Activated CD8-positive, alpha-beta T cell treated with anti-CD3 and anti-CD28 coated beads, Interleukin-2, amount 10 ng/mL, durations not matched to agents 7 days and 5 days (primary cell): Measurements from ENCODE around the gene HS1BP3. TPM values are rescaled to one million over a fixed set of nuclear protein-coding genes. Genes with fewer than 3 reads are reported as not detected.
A peak's percentile ranks its signal among the peaks of the same experiment; 100 is the strongest.

Experiments used
- ATAC-seq: fragments of 150-1000 bp; cut with Tn5 transposase; one replicate; pipeline ENCODE4 v1.10.0; 2021; ENCODE audit warnings: moderate library complexity
- CTCF ChIA-PET: fragments of 350-600 bp; sonication (Branson Sonifier 250); formaldehyde crosslinking; loops from one replicate; lab custom pipeline; 2021; ENCODE audit warnings: antibody characterized with exemption; lab: Charles Lee
- POLR2A ChIA-PET: fragments of 350-600 bp; sonication (Branson Sonifier 250); formaldehyde crosslinking; loops from one replicate; lab custom pipeline; 2021; ENCODE audit warnings: antibody characterized with exemption; lab: Charles Lee
- DNase-seq: peaks from one replicate; pipeline ENCODE4 v3.0.0-alpha.2; 2020
- H3K27ac Mint-ChIP-seq: one replicate; pipeline ENCODE4 v1.8.0; 2021; ENCODE audit warnings: mild to moderate bottlenecking, mixed read lengths
- H3K27me3 Mint-ChIP-seq: one replicate; pipeline ENCODE4 v1.8.0; 2021; ENCODE audit warnings: low read depth, mixed read lengths
- H3K36me3 Mint-ChIP-seq: one replicate; pipeline ENCODE4 v1.8.0; 2021; ENCODE audit warnings: low read depth, mixed read lengths
- H3K4me1 Mint-ChIP-seq: one replicate; pipeline ENCODE4 v1.8.0; 2021; ENCODE audit warnings: low read depth, mixed read lengths
- H3K4me3 Mint-ChIP-seq: one replicate; pipeline ENCODE4 v1.8.0; 2021; ENCODE audit warnings: mild to moderate bottlenecking, mixed read lengths
- H3K9me3 Mint-ChIP-seq: one replicate; pipeline ENCODE4 v1.8.0; 2022; ENCODE audit warnings: mixed read lengths; ENCODE audit not compliant: insufficient read depth
- total RNA-seq, 2 experiments: library from RNA; stranded (reverse); gene quantifications; one replicate each; pipeline ENCODE4 v1.2.3, GENCODE V29; 2021

The HS1BP3 gene
- total RNA-seq, 2 experiments from 2014 or later = 10.5 to 11.2 TPM

GRCh38 chr2:20618886-20619521 is 31.9 kb downstream of the HS1BP3 start:
- no peaks in the 10 kb centered on the region for H3K4me1 Mint-ChIP-seq
- no peak overlapping the region for H3K27ac Mint-ChIP-seq
- H3K36me3 Mint-ChIP-seq = no peaks in the 10 kb centered on the region
- DNase-seq (no peak), ATAC-seq (no peak)
- ChIA-PET POLR2A (no interaction called here), CTCF (no interaction called here)
- H3K4me3 Mint-ChIP-seq = no peak overlapping the region
- H3K9me3 Mint-ChIP-seq = no peaks in the 10 kb centered on the region
- H3K27me3 Mint-ChIP-seq = no peaks in the 10 kb centered on the region

GRCh38 chr2:20618468-20618885 is 32.4 kb downstream of the HS1BP3 start:
- Mint-ChIP-seq H3K36me3 (no peaks in the 10 kb centered on the region), H3K9me3 (no peaks in the 10 kb centered on the region), H3K4me1 (no peaks in the 10 kb centered on the region), H3K27ac (no peak overlapping the region), H3K4me3 (no peak overlapping the region), H3K27me3 (no peaks in the 10 kb centered on the region)
- no peak for DNase-seq
- POLR2A ChIA-PET = no interaction called here
- CTCF ChIA-PET = interaction anchor here (1.3 kb wide), 1 partner anchor 24 kb away, joined by 5 read pairs; no protein-coding TSS in a partner anchor
- no peak for ATAC-seq

- Mint-ChIP-seq H3K9me3 (no peaks in the 10 kb centered on the region), H3K27me3 (no peaks in the 10 kb centered on the region), H3K36me3 (no peaks in the 10 kb centered on the region), H3K4me1 (no peaks in the 10 kb centered on the region), H3K27ac (no peak overlapping the region), H3K4me3 (no peak overlapping the region)
- DNase-seq (no peak), ATAC-seq (no peak)
- ChIA-PET CTCF (interaction anchor here (1.3 kb wide), 1 partner anchor 24 kb away, joined by 5 read pairs; no protein-coding TSS in a partner anchor), POLR2A (no interaction called here)
Observed at GRCh38 chr2:20617892-20618467, 32.9 kb downstream of the HS1BP3 start.

GRCh38 chr2:20617081-20617575 is 33.8 kb downstream of the HS1BP3 start:
- no peaks in the 10 kb centered on the region for H3K36me3 Mint-ChIP-seq
- ChIA-PET POLR2A (no interaction called here), CTCF (interaction anchor here (1.3 kb wide), 1 partner anchor 25 kb away, joined by 5 read pairs; no protein-coding TSS in a partner anchor)
- H3K27ac Mint-ChIP-seq = no peak overlapping the region
- H3K9me3 Mint-ChIP-seq = no peaks in the 10 kb centered on the region
- no peak for DNase-seq
- no peaks in the 10 kb centered on the region for H3K27me3 Mint-ChIP-seq
- H3K4me1 Mint-ChIP-seq = no peaks in the 10 kb centered on the region
- no peak for ATAC-seq
- no peak overlapping the region for H3K4me3 Mint-ChIP-seq

- ATAC-seq (no peak), DNase-seq (no peak)
- no peaks in the 10 kb centered on the region for H3K4me1 Mint-ChIP-seq
- CTCF ChIA-PET = no interaction called here
- no peaks in the 10 kb centered on the region for H3K27me3 Mint-ChIP-seq
- no peak overlapping the region for H3K4me3 Mint-ChIP-seq
- no peaks in the 10 kb centered on the region for H3K9me3 Mint-ChIP-seq
- no peak overlapping the region for H3K27ac Mint-ChIP-seq
- POLR2A ChIA-PET = no interaction called here
- H3K36me3 Mint-ChIP-seq = no peaks in the 10 kb centered on the region
Observed at GRCh38 chr2:20616341-20616871, 34.5 kb downstream of the HS1BP3 start.

- no peak for DNase-seq
- H3K4me3 Mint-ChIP-seq = no peak overlapping the region
- H3K27ac Mint-ChIP-seq = no peak overlapping the region
- H3K4me1 Mint-ChIP-seq = no peaks in the 10 kb centered on the region
- no peaks in the 10 kb centered on the region for H3K36me3 Mint-ChIP-seq
- CTCF ChIA-PET = no interaction called here
- no peaks in the 10 kb centered on the region for H3K27me3 Mint-ChIP-seq
- no peaks in the 10 kb centered on the region for H3K9me3 Mint-ChIP-seq
- POLR2A ChIA-PET = no interaction called here
- ATAC-seq = peak; percentile 23
Observed at GRCh38 chr2:20615466-20616241, 35.2 kb downstream of the HS1BP3 start.

- ChIA-PET POLR2A (no interaction called here), CTCF (no interaction called here)
Observed at GRCh38 chr2:20615068-20615465, 35.8 kb downstream of the HS1BP3 start.

GRCh38 chr2:20614201-20615067 is 36.5 kb downstream of the HS1BP3 start:
- no peaks in the 10 kb centered on the region for H3K36me3 Mint-ChIP-seq
- ATAC-seq = no peak
- no peak overlapping the region for H3K27ac Mint-ChIP-seq
- no peaks in the 10 kb centered on the region for H3K27me3 Mint-ChIP-seq
- ChIA-PET POLR2A (no interaction called here), CTCF (no interaction called here)
- H3K4me1 Mint-ChIP-seq = no peaks in the 10 kb centered on the region
- no peak overlapping the region for H3K4me3 Mint-ChIP-seq
- DNase-seq = no peak
- no peaks in the 10 kb centered on the region for H3K9me3 Mint-ChIP-seq

More at GRCh38 chr2:20615068-20615465, 35.8 kb downstream of the HS1BP3 start:
- H3K27me3 Mint-ChIP-seq = no peaks in the 10 kb centered on the region
- no peak overlapping the region for H3K27ac Mint-ChIP-seq
- no peaks in the 10 kb centered on the region for H3K9me3 Mint-ChIP-seq
- no peak for ATAC-seq
- DNase-seq = no peak
- H3K36me3 Mint-ChIP-seq = no peaks in the 10 kb centered on the region
- H3K4me3 Mint-ChIP-seq = no peak overlapping the region
- no peaks in the 10 kb centered on the region for H3K4me1 Mint-ChIP-seq

- ATAC-seq = no peak
Observed at GRCh38 chr2:20612925-20613916, 37.7 kb downstream of the HS1BP3 start.

GRCh38 chr2:20611844-20612356 is 39.0 kb downstream of the HS1BP3 start:
- no peaks in the 10 kb centered on the region for H3K4me1 Mint-ChIP-seq
- H3K36me3 Mint-ChIP-seq = no peaks in the 10 kb centered on the region
- ChIA-PET POLR2A (no interaction called here), CTCF (no interaction called here)
- ATAC-seq (no peak), DNase-seq (no peak)
- H3K9me3 Mint-ChIP-seq = no peaks in the 10 kb centered on the region
- no peaks in the 10 kb centered on the region for H3K27me3 Mint-ChIP-seq
- H3K27ac Mint-ChIP-seq = no peak overlapping the region
- H3K4me3 Mint-ChIP-seq = no peak overlapping the region

More at GRCh38 chr2:20612925-20613916, 37.7 kb downstream of the HS1BP3 start:
- CTCF ChIA-PET = no interaction called here
- Mint-ChIP-seq H3K27me3 (no peaks in the 10 kb centered on the region), H3K36me3 (no peaks in the 10 kb centered on the region), H3K4me3 (no peak overlapping the region), H3K9me3 (no peaks in the 10 kb centered on the region), H3K27ac (no peak overlapping the region), H3K4me1 (no peaks in the 10 kb centered on the region)
- POLR2A ChIA-PET = no interaction called here
- DNase-seq = no peak
